HG02678 (cell line): ENCODE measurements around the gene PPARA.

Experiments used
- ATAC-seq: cut with Tn5 transposase; IDR thresholded peaks from one replicate; pipeline ENCODE4 v1.9.1; 2021; ENCODE audit warnings: mild to moderate bottlenecking, moderate library complexity; ENCODE audit not compliant: unreplicated experiment

The PPARA gene

DNA sequence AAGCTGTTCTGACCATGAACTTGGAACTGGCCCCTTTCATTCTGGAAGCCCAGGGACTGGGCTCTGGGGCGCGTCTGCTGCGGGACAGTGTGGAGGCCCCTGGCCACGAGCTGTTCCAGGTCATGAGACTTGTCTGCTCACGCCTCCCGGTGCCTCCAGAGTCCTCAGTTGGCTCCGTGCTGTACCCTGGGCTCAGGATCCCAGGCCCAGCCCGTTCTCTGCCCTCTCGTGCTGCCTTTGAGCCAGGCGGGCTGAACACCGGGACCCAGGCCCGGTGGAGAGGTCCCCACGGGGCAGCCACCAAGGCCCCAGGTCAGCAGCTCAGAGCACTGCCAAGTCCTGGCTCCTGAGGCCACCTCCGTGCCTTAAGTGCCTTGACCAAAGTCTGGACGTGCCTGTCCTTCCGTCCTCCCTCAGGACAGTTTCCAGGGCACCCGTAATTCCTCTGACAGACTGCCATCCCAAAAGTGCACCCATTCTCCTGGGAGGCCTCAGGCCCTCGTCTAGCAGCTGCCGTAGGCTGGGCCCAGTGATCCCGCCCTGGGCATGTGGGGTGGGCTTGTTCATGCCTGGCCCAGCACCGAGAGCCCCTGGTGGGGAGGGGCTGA, 36.3 kb upstream of the PPARA start:
- no peak for ATAC-seq

GRCh38 chr22:46114518-46115387, 35.6 kb upstream of the PPARA start:
- ATAC-seq, result no peak

DNA sequence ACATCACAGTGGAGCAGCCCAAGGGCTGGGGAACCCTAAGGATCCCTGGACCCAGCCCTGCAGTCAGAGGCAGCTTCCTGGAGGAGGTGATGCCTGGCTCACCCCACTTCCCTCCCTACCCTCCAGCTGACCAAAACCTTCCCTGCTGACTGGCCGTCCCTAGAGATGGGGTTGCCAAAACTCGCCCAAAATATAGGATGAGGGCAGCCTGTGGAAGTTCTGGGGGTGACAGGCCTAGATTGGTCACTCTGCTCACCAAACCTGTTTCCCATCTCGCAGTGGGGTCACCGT, 35.0 kb upstream of the PPARA start:
- ATAC-seq, result no peak

DNA sequence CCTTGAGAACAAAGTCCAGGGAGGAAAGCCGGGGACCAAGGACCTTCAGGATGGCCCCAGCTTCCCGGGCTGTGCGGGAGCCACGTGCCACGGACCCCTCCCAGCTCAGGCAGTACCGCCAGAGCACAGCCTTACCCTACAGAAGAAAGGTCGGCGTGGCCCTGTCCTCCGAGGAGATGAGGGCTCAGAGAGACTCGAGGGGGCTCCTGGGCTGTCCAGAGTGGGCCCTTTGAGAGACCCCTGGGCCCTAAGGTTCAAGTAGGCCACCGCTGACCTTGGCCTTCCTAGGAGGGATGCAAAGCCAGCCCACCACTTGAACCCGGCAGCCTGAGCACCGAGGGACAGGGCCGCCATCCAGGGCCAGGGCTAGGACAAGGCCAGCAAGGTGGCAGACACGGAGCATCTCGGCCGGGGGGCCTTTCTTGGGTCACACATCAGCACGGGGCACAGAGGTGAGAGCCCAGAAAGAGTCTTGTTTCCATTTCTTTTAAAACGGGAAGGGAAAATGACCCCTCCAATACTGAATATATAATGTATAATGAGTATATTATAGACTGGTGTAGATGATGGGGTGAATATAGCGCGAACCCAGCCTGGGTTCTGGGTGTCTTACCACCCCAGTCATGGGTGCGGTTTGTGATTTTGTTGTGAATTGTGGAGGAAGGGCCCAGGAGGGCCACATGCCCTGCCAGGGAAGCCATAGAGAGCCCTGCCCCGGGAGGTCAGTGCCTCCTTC, 34.4 kb upstream of the PPARA start:
- ATAC-seq, result no peak

GRCh38 chr22:46116491-46116958, 33.8 kb upstream of the PPARA start:
- no peak for ATAC-seq

- ATAC-seq, result no peak
Measured at GRCh38 chr22:46117206-46118199, 32.8 kb upstream of the PPARA start.

DNA sequence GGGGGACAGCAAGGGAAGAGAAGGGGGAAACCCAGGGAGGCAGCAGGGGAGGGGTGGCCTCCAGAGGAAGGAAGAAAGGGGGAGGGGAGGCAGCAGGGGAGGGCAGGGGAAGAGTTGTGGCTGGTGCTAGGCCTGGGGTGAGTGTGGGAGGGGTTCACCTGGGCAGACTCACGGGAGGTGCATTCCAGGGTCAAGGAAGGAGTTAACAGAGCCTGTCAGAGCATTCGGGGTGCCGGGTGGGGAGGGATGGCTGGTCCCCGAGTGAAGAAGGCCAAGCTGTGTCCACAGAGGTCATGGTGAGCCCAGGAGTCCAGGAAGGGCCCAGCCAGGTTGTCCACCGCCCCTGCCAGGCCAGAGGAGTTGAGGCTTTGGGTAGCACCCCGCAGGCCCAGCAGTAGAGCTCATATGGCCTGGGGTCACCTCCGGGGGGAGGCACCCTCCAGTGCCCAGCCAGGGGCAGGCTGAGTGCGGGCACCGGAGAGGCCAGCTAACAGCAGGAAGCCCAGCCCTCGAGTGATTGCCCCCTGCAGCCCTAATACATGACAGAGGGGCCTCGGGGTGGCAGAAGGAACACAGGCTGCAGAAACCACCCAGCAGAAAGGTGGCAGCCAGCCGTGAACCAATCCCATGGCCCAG, 31.1 kb upstream of the PPARA start:
- no peak for ATAC-seq

- no peak for ATAC-seq
Measured at GRCh38 chr22:46119729-46120419, 30.5 kb upstream of the PPARA start.

GRCh38 chr22:46120420-46120737, 29.9 kb upstream of the PPARA start:
- no peak for ATAC-seq

DNA sequence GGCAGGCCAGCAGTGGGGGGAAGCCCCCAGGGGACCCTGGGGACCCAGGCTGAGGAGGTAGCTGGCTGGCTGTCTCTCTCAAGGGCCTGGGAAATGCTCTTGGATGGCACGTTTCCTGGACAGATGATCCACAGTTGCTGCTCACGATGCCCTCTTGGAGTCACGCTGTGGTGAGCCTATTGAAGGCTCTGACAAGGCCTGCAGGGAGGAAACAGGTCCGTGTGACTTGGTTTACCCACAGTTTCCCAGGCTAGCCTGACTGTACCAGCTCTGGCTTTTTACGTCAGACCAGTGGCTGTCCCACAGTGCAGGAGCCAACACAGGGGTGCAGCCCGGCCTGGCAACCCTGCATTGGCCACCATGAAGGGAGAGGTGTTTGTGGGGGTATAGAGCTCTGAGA, 29.2 kb upstream of the PPARA start:
- no peak for ATAC-seq

GRCh38 chr22:46121523-46122287, 28.6 kb upstream of the PPARA start:
- ATAC-seq, result no peak

- no peak for ATAC-seq
Measured at GRCh38 chr22:46122511-46122971, 27.8 kb upstream of the PPARA start.

DNA sequence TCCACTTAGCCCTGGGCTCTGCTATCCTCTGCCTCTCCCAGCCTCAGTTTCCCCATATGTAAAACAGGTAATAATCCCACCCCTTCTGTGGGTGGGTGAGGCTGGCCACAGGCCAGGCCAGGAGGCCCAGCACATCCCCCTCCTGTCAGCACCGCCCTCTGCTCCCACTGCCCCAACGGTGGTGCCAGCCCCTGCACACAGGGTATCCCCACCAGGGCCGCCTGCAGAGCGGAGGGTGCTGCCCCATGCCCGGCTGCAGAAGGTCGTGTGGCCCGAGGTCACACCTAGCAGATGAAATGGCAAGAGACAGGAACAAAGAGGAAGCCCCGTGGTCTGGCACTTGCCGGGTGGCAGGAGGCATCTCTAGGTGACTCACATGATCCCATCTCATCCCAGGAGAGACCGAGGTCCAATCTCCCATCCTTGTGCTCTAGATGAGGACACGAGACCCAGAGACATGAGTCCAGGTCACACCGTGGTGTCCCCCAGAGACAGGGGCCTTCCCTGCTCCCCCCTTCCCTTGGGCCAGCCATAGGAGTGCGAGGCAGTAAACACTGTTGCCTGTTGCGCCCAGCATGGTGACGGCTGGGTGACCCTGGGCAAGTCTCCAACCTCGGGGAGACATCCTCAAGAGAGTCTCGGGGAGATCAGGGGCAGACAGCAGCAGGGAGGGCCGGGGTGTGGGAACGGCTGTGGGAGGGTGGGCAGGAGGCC, 27.2 kb upstream of the PPARA start:
- no peak for ATAC-seq

DNA sequence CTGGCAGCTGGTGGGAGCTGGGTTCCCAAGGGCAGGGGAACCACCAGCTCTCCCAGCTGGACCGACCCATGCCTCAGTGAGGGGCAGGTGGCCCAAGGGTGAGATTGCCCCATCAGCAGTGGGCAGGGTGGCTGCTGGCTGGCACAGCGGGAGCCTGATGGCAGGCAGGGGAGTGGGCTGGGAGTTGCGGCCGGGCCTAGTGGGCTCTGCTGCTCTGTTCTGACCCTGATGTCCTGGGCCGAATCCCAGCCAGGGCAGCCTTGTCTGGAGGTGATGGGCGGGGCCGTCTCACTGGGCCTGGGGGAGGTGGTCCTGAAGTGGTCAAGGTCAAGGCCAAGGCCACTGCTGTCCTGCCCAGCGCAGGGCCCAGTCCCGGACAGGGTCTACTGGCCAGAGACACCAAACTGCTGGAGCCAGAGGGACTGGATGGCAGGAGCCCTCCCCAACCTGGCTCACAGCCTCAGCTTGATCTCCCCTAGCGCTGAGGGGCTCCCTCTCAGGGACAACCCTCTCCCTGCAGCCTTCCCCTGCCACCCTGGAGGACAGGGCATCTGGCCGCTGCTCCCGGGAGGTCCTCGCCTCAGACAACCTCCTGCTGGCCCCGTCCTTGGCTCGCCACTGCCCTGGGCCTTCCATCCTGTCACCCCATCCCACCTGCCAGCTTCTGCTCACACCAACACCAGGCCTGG, 26.5 kb upstream of the PPARA start:
- no peak for ATAC-seq

GRCh38 chr22:46124383-46125144, 25.8 kb upstream of the PPARA start:
- no peak for ATAC-seq

GRCh38 chr22:46125311-46125710, 25.0 kb upstream of the PPARA start:
- ATAC-seq, result no peak
